ENCODE measurements around the gene ARID5B.
A peak's percentile ranks its signal among the peaks of the same experiment; 100 is the strongest.

Gene ARID5B

DNA sequence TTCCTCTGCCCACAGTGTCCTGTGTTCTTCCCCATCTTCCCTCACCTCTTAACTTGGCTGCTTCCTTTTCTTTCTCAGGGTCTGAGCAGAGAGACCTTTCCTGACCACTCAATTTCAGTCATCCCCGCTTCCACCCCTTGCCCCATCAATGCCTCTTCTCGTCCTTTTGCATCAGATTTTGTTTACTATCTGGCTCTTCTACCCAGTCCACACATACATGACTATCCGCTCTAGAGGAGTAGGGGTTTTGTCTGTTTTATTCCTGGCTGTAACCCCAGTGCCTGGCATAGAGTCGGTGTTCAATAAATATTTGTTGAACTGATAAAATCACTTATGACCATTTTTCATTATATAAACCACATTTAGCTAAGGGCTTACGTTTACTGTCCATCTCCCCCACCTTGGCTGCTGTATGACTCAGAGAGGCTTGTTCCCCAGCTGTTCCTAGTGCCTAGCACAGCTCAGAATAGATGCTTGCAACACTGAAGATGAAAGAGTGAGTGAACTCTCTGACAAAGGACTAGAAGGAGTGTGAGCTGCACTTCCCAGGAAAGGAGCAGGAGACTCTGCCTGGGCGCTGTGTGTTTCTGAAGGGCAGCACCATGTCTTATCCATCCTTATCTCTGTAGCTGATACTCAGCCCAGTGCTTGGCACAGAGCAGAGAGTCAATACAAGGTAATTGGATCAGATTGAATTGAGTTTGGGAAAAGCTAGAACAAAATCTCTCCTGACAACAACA, 21.9 kb downstream of the ARID5B start:
- peak; percentile 51 to 81 for DNase-seq (ENCODE audit: low read depth in 2 of 2)
- no peak overlapping the region for H3K4me3 ChIP-seq (replicated peaks in 1 of 2; ENCODE audit: low read depth in 2 of 2, low read length in 2 of 2)
- TF ChIP-seq, protein P1, sequence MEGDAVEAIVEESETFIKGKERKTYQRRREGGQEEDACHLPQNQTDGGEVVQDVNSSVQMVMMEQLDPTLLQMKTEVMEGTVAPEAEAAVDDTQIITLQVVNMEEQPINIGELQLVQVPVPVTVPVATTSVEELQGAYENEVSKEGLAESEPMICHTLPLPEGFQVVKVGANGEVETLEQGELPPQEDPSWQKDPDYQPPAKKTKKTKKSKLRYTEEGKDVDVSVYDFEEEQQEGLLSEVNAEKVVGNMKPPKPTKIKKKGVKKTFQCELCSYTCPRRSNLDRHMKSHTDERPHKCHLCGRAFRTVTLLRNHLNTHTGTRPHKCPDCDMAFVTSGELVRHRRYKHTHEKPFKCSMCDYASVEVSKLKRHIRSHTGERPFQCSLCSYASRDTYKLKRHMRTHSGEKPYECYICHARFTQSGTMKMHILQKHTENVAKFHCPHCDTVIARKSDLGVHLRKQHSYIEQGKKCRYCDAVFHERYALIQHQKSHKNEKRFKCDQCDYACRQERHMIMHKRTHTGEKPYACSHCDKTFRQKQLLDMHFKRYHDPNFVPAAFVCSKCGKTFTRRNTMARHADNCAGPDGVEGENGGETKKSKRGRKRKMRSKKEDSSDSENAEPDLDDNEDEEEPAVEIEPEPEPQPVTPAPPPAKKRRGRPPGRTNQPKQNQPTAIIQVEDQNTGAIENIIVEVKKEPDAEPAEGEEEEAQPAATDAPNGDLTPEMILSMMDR (IDR thresholded peaks at IDR 0.05; ENCODE audit: low read depth, low read length), result no peak

DNA sequence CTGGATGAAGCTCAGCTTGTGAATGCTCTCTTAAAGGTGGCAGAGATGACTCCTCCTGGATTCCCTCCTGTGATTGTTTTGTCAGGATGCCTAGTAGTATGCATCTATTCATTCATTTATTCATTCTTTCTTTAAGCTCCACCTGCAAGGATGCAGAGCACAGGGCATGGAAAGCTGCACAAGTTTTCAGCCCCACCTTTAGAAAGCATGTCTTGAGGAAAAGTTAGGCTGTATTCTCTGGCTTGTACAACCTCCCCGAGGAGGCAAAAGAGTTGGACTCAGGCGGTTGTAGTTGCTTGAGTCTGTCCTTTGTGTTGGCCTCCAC, 22.4 kb downstream of the ARID5B start:
- DNase-seq (ENCODE audit: low read depth in 2 of 2), result no peak
- TF ChIP-seq, protein P1 (IDR thresholded peaks at IDR 0.05; ENCODE audit: low read depth, low read length), result no peak

DNA sequence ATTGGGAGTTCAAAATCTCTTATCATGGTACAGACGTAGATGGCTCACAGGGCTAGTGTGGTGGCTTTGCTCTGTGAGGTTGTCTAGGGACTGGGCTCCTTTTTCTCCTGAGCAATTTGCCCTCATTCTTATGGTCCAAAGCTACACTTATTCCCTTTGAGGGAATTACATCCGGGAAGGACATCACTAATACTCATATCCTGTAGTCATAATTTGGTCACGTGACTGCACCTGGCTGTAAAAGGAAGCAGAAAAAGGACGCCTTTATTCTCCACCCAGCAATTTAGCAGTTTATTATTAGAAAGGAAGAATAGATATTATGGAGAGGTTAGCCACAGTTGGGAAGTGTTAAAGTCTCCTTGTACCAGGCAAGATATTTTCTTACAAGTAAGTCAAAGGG, 28.1 kb downstream of the ARID5B start:
- no peak overlapping the region for H3K4me3 ChIP-seq (replicated peaks in 1 of 2; ENCODE audit: low read depth in 2 of 2, low read length in 2 of 2)
- no peak for DNase-seq (ENCODE audit: low read depth in 2 of 2)
- TF ChIP-seq, protein P1 (IDR thresholded peaks at IDR 0.05; ENCODE audit: low read depth, low read length), result no peak

More for the DNA sequence above, 22.4 kb downstream of the ARID5B start:
- no peak overlapping the region for H3K4me3 ChIP-seq (replicated peaks in 1 of 2; ENCODE audit: low read depth in 2 of 2, low read length in 2 of 2)

DNA sequence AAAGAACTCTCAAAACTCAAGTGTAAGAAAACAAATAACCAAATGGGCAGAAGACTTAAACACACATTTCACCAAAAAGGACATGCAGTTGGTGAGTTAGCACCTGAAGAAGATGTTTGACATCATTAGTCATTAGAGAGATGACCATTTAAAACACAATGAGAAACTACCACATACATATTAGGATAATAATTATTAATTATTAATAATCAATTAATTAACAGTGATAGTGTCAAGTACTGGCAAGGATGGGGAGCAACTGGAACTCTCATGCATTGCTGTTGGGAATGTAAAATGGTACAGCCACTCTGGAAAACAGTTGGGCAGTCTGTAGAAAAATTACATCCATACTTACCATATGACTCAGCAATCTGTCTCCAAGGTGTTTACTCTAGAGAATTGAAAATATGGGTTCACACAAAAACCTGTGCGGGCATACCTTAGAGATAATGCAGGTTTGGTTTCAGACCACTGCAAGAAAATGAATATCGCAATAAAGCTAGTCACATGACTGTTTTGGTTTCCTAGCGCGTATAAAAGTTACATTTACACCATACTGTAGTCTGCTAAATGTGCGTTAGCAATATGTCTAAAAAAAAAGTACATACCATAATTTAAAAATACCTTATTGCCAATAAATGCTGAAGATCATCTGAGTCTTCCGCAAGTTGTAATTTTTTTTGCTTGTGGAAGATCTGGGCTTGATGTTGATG, 30.3 kb downstream of the ARID5B start:
- H3K4me3 ChIP-seq (replicated peaks in 1 of 2; ENCODE audit: low read depth in 2 of 2, low read length in 2 of 2), result no peak overlapping the region
- peak in 1 of 2 donors; percentile 19 for DNase-seq (ENCODE audit: low read depth in 2 of 2)
- TF ChIP-seq, protein P1 (IDR thresholded peaks at IDR 0.05; ENCODE audit: low read depth, low read length), result no peak

DNA sequence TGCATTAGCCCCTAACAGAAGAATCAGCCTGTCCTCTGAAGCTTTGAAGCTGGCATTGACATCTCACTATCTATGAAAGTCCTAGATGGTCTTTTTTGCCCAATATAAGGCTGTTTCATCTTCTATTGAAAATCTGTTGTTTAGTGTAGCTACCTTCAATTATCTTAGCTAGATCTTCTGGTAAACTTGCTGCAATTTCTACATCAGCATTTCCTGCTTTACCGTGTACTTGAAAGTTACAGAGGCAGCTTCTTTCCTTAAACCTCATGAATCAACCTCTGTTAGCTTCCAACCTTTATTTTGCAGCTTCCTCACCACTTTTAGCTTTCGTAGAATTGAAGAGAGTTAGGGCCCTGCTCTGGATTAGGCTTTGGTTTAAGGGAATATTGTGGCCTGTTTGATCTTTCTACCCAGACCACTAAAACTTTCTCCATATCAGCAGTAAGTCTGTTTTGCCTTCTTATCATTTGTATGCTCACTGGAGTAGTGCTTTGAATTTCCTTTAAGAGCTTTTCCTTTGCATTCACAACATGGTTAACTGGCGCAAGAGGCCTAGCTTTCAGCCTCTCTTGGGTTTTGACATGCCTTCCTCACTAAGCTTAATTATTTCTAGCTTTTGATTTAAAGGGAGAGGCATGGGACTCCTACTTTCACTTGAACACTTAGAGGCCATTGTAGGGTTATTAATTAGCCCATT, 32.5 kb downstream of the ARID5B start:
- DNase-seq (ENCODE audit: low read depth in 2 of 2), result no peak
- H3K4me3 ChIP-seq (replicated peaks in 1 of 2; ENCODE audit: low read depth in 2 of 2, low read length in 2 of 2), result no peak overlapping the region
- TF ChIP-seq, protein P1 (IDR thresholded peaks at IDR 0.05; ENCODE audit: low read depth, low read length), result no peak

DNA sequence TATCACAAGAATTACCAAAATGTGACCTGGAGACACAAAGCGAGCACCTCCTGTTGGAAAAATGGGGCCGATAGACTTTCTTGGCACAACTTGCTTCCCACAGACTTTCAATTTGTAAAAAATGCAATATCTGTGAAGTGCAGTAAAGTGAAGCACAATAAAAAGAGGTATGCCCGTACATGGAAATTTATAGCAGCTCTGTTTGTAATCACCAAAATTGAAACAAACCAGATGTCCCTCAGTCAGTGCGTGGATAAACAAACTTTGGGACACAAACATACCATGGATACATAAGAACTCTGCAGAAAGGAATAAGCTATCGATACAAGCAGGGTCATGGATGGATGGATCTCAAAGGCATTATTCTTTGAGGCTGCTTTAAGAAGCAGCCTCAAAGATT, 33.6 kb downstream of the ARID5B start:
- H3K4me3 ChIP-seq (replicated peaks in 1 of 2; ENCODE audit: low read depth in 2 of 2, low read length in 2 of 2), result no peak overlapping the region
- TF ChIP-seq, protein P1 (IDR thresholded peaks at IDR 0.05; ENCODE audit: low read depth, low read length), result no peak
- DNase-seq (ENCODE audit: low read depth in 2 of 2), result peak in 1 of 2 donors; percentile 36
